Measurements from ENCODE around the gene KRT74. TPM values are rescaled to one million over a fixed set of nuclear protein-coding genes. Genes with fewer than 3 reads are reported as not detected.

The KRT74 gene
- total RNA-seq, 2 donors from 2014 or later: not detected

GRCh38 chr12:52607314-52607713 lies 33.7 kb upstream of the KRT74 start:
- Histone ChIP-seq H3K27ac (no peak overlapping the region), H3K4me1 (ENCODE audit: control insufficient read depth in 1 of 2, low read depth in 2 of 2) (no peaks in the 10 kb centered on the region), H3K9me3 (no peaks in the 10 kb centered on the region), H3K4me3 (no peak overlapping the region), H3K36me3 (no peaks in the 10 kb centered on the region), H3K27me3 (replicated peaks; ENCODE audit: insufficient read depth) (no peaks in the 10 kb centered on the region)
- no peak for DNase-seq (ENCODE audit: low spot score)
- no peak for ATAC-seq (ENCODE audit: insufficient number of reproducible peaks, low FRiP score, low read depth)
- TF ChIP-seq CTCF (IDR thresholded peaks at IDR 0.05): no peak

DNA sequence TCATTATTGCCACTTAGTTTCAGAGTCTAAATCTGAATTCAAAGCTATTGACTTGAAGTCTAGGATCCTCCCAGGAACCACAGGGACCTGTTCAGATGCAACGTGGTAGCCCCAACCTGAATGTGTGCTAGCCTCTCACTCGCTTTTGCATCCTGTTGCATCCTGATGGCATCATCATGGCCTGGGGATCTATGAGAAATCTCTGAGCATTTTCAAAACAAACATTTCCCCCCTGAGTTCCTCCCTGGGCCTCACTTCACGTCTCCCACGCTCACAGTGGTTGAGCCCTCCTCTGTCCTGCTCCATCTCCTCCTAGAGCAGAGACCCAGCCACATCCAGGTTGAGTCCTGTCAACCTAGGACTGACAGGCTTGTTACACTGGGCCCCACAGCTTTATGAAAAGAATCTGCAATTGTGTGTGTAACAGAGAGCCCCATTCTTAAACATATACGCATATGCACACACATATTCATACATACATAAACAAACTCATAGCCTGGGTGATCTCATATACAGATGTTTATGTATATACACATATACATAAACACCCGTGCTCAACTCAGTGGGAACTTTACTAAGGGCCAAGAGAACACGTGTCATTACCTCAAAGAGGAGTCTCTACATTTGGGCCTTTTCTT lies 33.1 kb upstream of the KRT74 start:
- Histone ChIP-seq H3K4me3 (no peak overlapping the region), H3K27ac (no peak overlapping the region), H3K4me1 (ENCODE audit: control insufficient read depth in 1 of 2, low read depth in 2 of 2) (no peaks in the 10 kb centered on the region), H3K27me3 (replicated peaks; ENCODE audit: insufficient read depth) (no peaks in the 10 kb centered on the region), H3K9me3 (no peaks in the 10 kb centered on the region), H3K36me3 (no peaks in the 10 kb centered on the region)
- DNase-seq (ENCODE audit: low spot score) (no peak), ATAC-seq (ENCODE audit: insufficient number of reproducible peaks, low FRiP score, low read depth) (no peak)
- no peak for TF ChIP-seq CTCF (IDR thresholded peaks at IDR 0.05)

GRCh38 chr12:52606096-52606495 lies 32.5 kb upstream of the KRT74 start:
- no peaks in the 10 kb centered on the region for H3K36me3 ChIP-seq
- H3K9me3 ChIP-seq: no peaks in the 10 kb centered on the region
- no peak overlapping the region for H3K27ac ChIP-seq
- no peak for DNase-seq (ENCODE audit: low spot score)
- no peaks in the 10 kb centered on the region for H3K27me3 ChIP-seq (replicated peaks; ENCODE audit: insufficient read depth)
- ATAC-seq (ENCODE audit: insufficient number of reproducible peaks, low FRiP score, low read depth): no peak
- no peak for TF ChIP-seq CTCF (IDR thresholded peaks at IDR 0.05)
- no peak overlapping the region for H3K4me3 ChIP-seq
- no peaks in the 10 kb centered on the region for H3K4me1 ChIP-seq (ENCODE audit: control insufficient read depth in 1 of 2, low read depth in 2 of 2)

GRCh38 chr12:52605542-52605941 lies 31.9 kb upstream of the KRT74 start:
- Histone ChIP-seq H3K4me3 (no peak overlapping the region), H3K27me3 (replicated peaks; ENCODE audit: insufficient read depth) (no peaks in the 10 kb centered on the region), H3K9me3 (no peaks in the 10 kb centered on the region), H3K36me3 (no peaks in the 10 kb centered on the region), H3K27ac (no peak overlapping the region), H3K4me1 (ENCODE audit: control insufficient read depth in 1 of 2, low read depth in 2 of 2) (no peaks in the 10 kb centered on the region)
- DNase-seq (ENCODE audit: low spot score): no peak
- no peak for TF ChIP-seq CTCF (IDR thresholded peaks at IDR 0.05)
- ATAC-seq (ENCODE audit: insufficient number of reproducible peaks, low FRiP score, low read depth): no peak

GRCh38 chr12:52604859-52605258 lies 31.2 kb upstream of the KRT74 start:
- no peak overlapping the region for H3K27ac ChIP-seq
- H3K9me3 ChIP-seq: no peaks in the 10 kb centered on the region
- no peak for DNase-seq (ENCODE audit: low spot score)
- no peaks in the 10 kb centered on the region for H3K36me3 ChIP-seq
- no peak overlapping the region for H3K4me3 ChIP-seq
- H3K4me1 ChIP-seq (ENCODE audit: control insufficient read depth in 1 of 2, low read depth in 2 of 2): no peaks in the 10 kb centered on the region
- no peaks in the 10 kb centered on the region for H3K27me3 ChIP-seq (replicated peaks; ENCODE audit: insufficient read depth)
- no peak for TF ChIP-seq CTCF (IDR thresholded peaks at IDR 0.05)
- no peak for ATAC-seq (ENCODE audit: insufficient number of reproducible peaks, low FRiP score, low read depth)

Measured in thoracic aorta (tissue), 2 donors.